BJ (cell line): ENCODE results near the gene NUP153. TPM values are rescaled to one million over a fixed set of nuclear protein-coding genes. Genes with fewer than 3 reads are reported as not detected.

Experiments used
- CTCF ChIA-PET: fragments of 350-600 bp; formaldehyde crosslinking; extraction: SDS; loops from one replicate; lab custom pipeline; 2021; ENCODE audit warnings: antibody characterized with exemption, inconsistent platforms; lab: Yijun Ruan, JAX
- POLR2A ChIA-PET: fragments of 300-600 bp; sonication (Branson Sonifier 250); formaldehyde crosslinking; extraction: SDS; loops from one replicate; lab custom pipeline; 2021; ENCODE audit warnings: antibody characterized with exemption; lab: Charles Lee
- DNase-seq: peaks from one replicate; pipeline ENCODE4 v3.0.0-alpha.2; 2011; ENCODE audit warnings: low read depth
- H3K27me3 ChIP-seq: 2 replicates; pipeline ENCODE4 v1.6.0; 2011; ENCODE audit warnings: low read length; ENCODE audit not compliant: control insufficient read depth, insufficient read depth
- H3K36me3 ChIP-seq: 2 replicates; pipeline ENCODE4 v1.5.1; 2011; ENCODE audit warnings: low read length; ENCODE audit not compliant: control insufficient read depth, insufficient read depth
- H3K4me3 ChIP-seq: 2 replicates; pipeline ENCODE4 v1.5.1; 2011; ENCODE audit warnings: low read depth, mild to moderate bottlenecking, control low read depth, low read length
- polyA plus RNA-seq: library from polyadenylated mRNA; depleted of rRNA; stranded (reverse); fragments of >200 nt; gene quantifications from 2 replicates; pipeline ENCODE4 v1.2.3, GENCODE V29; 2011
- TF ChIP-seq, protein P1 (sequence below): IDR thresholded peaks from 2 replicates; pipeline ENCODE4 v1.5.1; 2011; ENCODE audit warnings: low read depth, mild to moderate bottlenecking, control low read depth, inconsistent platforms, low read length, moderate library complexity; ENCODE audit not compliant: insufficient read depth

Gene NUP153
- polyA plus RNA-seq, 1 experiment: 15.6 TPM

DNA sequence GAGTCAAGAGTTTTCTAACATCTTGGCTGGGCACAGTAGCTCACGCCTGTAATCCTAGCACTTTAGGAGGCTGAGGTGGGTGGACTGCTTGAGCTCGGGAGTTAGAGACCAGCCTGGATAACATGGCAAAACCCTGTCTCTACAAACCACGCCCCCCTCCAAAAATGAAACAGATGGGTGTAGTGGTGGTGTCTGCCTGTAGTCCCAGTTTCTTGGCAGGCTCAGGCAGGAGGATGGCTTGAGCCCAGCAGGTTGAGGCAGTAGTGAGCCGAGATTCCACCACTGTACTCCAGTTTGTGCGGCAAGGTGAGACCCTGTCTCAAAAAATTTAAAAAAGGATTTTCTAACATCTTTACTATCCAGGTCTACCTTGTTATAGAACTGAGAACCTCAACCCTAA, 84.6 kb downstream of the NUP153 start:
- DNase-seq: no peak
- CTCF ChIA-PET: no interaction called here
- TF ChIP-seq, protein P1, sequence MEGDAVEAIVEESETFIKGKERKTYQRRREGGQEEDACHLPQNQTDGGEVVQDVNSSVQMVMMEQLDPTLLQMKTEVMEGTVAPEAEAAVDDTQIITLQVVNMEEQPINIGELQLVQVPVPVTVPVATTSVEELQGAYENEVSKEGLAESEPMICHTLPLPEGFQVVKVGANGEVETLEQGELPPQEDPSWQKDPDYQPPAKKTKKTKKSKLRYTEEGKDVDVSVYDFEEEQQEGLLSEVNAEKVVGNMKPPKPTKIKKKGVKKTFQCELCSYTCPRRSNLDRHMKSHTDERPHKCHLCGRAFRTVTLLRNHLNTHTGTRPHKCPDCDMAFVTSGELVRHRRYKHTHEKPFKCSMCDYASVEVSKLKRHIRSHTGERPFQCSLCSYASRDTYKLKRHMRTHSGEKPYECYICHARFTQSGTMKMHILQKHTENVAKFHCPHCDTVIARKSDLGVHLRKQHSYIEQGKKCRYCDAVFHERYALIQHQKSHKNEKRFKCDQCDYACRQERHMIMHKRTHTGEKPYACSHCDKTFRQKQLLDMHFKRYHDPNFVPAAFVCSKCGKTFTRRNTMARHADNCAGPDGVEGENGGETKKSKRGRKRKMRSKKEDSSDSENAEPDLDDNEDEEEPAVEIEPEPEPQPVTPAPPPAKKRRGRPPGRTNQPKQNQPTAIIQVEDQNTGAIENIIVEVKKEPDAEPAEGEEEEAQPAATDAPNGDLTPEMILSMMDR: no peak
- Histone ChIP-seq H3K4me3 (no peak overlapping the region), H3K27me3 (no peaks in the 10 kb centered on the region), H3K36me3 (peaks cover 9% of the 10 kb centered on the region)
- POLR2A ChIA-PET: no interaction called here

DNA sequence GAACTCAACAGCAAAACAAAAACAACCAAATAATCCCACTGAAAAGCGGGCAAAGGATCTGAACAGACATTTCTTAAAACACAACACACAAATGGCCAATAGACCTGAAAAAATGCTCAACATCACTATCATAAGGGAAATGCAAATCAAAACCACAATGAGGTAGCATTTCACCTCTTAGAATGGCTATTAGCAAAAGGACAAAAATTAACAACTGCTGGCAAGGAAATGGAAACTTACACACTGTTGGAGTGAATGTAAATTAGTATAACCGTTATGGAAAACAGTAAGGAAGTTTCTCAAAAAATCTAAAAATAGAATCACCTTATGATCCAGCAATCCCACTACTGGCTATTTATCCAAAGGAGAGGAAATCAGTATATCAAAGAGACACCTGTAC, 85.7 kb downstream of the NUP153 start:
- Histone ChIP-seq H3K4me3 (no peak overlapping the region), H3K36me3 (peaks cover 9% of the 10 kb centered on the region), H3K27me3 (no peaks in the 10 kb centered on the region)
- DNase-seq: no peak
- TF ChIP-seq, protein P1: no peak
- ChIA-PET CTCF (no interaction called here), POLR2A (no interaction called here)

DNA sequence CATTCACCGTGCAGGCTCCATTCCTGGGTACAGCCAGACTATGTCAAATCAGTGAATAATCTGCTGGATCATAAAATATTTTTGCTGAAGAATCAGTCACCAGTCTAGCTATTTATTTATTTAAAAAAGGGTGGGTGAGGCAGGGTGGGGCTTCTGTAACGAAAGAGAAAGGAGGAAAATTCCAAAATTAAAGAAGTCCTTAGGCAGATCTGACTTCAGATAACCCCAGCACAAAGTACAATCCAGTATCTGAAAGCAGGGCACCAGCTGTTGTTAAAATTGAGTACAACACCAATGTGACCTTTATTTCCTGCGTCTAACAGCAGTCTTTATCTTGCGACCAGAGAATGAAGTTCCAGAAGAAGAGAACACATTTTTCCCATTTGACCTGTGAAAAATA, 90.9 kb downstream of the NUP153 start:
- ChIA-PET CTCF (no interaction called here), POLR2A (no interaction called here)
- H3K36me3 ChIP-seq: peaks cover 1% of the 10 kb centered on the region; the same call in 1 of the 2 replicates
- no peaks in the 10 kb centered on the region for H3K27me3 ChIP-seq
- DNase-seq: no peak
- H3K4me3 ChIP-seq: no peak overlapping the region
- TF ChIP-seq, protein P1: no peak

DNA sequence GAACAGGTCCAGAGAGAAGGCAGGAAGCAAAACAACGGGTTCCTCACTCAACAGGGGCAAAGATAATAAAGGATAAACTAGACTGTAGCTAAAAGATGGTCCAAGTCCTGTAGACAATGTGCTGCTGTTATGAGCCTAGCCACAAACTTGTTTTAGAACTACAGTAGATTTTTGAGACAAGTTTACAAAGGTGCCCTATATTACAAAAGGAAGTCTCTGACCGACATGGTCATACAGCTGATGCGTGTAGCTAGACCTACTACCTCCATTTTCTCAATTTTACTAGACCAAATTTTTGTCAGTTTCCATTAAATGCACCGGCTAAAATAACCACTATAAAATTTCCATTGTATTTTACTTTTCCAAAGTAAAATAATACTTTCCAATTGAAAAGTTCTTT, 94.7 kb downstream of the NUP153 start:
- TF ChIP-seq, protein P1: no peak
- CTCF ChIA-PET: no interaction called here
- Histone ChIP-seq H3K36me3 (no peaks in the 10 kb centered on the region; the same call in 1 of the 2 replicates), H3K27me3 (no peaks in the 10 kb centered on the region), H3K4me3 (no peak overlapping the region)
- DNase-seq: no peak
- POLR2A ChIA-PET: no interaction called here

DNA sequence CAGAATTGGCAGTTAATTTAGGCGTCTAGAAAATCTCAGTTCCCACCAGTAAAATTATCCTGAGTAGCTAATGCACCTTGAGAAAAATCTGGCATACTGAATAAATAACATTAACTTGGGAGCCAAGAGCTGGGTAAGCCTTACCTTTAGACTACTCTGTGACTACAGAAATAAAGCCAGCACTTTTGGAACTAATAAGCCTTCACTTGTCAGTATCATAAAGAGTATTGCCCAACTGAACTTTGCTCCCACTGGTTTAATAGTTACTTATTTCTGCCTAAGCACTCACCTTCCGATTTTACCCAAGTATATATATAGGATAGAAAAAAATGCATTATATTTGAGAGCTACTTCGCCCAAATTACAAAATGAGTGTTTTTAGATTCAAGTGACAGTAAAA, 95.9 kb downstream of the NUP153 start:
- no peaks in the 10 kb centered on the region for H3K27me3 ChIP-seq
- CTCF ChIA-PET: no interaction called here
- TF ChIP-seq, protein P1: no peak
- no peak overlapping the region for H3K4me3 ChIP-seq
- POLR2A ChIA-PET: interaction anchor here (0.6 kb wide), 1 partner anchor 352 kb away, joined by 5 read pairs; no protein-coding TSS in a partner anchor
- no peak for DNase-seq
- H3K36me3 ChIP-seq: no peaks in the 10 kb centered on the region; the same call in 1 of the 2 replicates
